MM.1S (cell line): ENCODE measurements around the gene KLK1.

Experiments used
- DNase-seq: peaks from one replicate; pipeline ENCODE4 v3.0.0-alpha.2; 2015
- H2AFZ ChIP-seq: fragments of 300-600 bp; sonication (generic); 2 replicates; pipeline ENCODE4 v1.6.0; 2016; ENCODE audit warnings: antibody characterized with exemption, low read length
- H3F3A ChIP-seq: fragments of 300-600 bp; sonication (generic); 2 replicates; pipeline ENCODE4 v1.6.1; 2016; ENCODE audit warnings: mild to moderate bottlenecking, antibody characterized with exemption, low read length, moderate library complexity, mixed read lengths; ENCODE audit not compliant: insufficient read depth
- H3K27ac ChIP-seq: fragments of 300-600 bp; sonication (generic); 2 replicates; pipeline ENCODE4 v1.5.1; 2016; ENCODE audit warnings: mild to moderate bottlenecking, low read length
- H3K27me3 ChIP-seq: fragments of 300-600 bp; sonication (generic); replicated peaks from 2 replicates; pipeline ENCODE4 v1.6.0; 2016; ENCODE audit warnings: low read length; ENCODE audit not compliant: insufficient read depth
- H3K36me3 ChIP-seq: fragments of 300-600 bp; sonication (generic); replicated peaks from 2 replicates; pipeline ENCODE4 v1.6.1; 2016; ENCODE audit warnings: mild to moderate bottlenecking, low read length, mixed read lengths; ENCODE audit not compliant: insufficient read depth
- H3K4me1 ChIP-seq: fragments of 300-600 bp; sonication (generic); 2 replicates; pipeline ENCODE4 v1.6.1; 2016; ENCODE audit warnings: low read length, mixed read lengths
- H3K4me2 ChIP-seq: fragments of 300-600 bp; sonication (generic); 2 replicates; pipeline ENCODE4 v1.6.0; 2016; ENCODE audit warnings: low read depth, low read length
- H3K4me3 ChIP-seq: fragments of 300-600 bp; sonication (generic); 2 replicates; pipeline ENCODE4 v1.5.1; 2016; ENCODE audit warnings: low read length, mixed read lengths
- H3K79me2 ChIP-seq: fragments of 300-600 bp; sonication (generic); 2 replicates; pipeline ENCODE4 v1.6.1; 2016; ENCODE audit warnings: mixed run types, low read length, mixed read lengths
- H3K9ac ChIP-seq: fragments of 300-600 bp; sonication (generic); 2 replicates; pipeline ENCODE4 v1.6.1; 2016; ENCODE audit warnings: low read length, mixed read lengths
- H3K9me2 ChIP-seq: fragments of 300-600 bp; sonication (generic); replicated peaks from 2 replicates; pipeline ENCODE4 v1.6.1; 2016; ENCODE audit warnings: mild to moderate bottlenecking, low read length, mixed read lengths; ENCODE audit not compliant: insufficient read depth
- H3K9me3 ChIP-seq: fragments of 300-600 bp; sonication (generic); replicated peaks from 2 replicates; pipeline ENCODE4 v1.6.1; 2016; ENCODE audit warnings: mild to moderate bottlenecking, low read length, mixed read lengths; ENCODE audit not compliant: insufficient read depth
- H4K20me1 ChIP-seq: fragments of 300-600 bp; sonication (generic); 2 replicates; pipeline ENCODE4 v1.6.1; 2016; ENCODE audit warnings: mild to moderate bottlenecking, low read length, moderate library complexity, mixed read lengths; ENCODE audit not compliant: insufficient read depth
- EZH2 ChIP-seq: fragments of 300-600 bp; sonication (generic); optimal IDR thresholded peaks from 2 replicates; pipeline ENCODE3; 2017; ENCODE audit warnings: low read depth, mild to moderate bottlenecking, antibody characterized with exemption, low read length, mixed read lengths
- EZH2phosphoT487 ChIP-seq: fragments of 300-600 bp; sonication (generic); IDR thresholded peaks from 2 replicates; pipeline ENCODE4 v1.6.1; 2018; ENCODE audit warnings: antibody characterized with exemption, low read length
- TF ChIP-seq, protein P1 (sequence below): fragments of 300-600 bp; sonication (generic); IDR thresholded peaks from 2 replicates; pipeline ENCODE4 v1.5.1; 2016; ENCODE audit warnings: antibody characterized with exemption, low read length, mixed read lengths

KLK1 gene

DNA sequence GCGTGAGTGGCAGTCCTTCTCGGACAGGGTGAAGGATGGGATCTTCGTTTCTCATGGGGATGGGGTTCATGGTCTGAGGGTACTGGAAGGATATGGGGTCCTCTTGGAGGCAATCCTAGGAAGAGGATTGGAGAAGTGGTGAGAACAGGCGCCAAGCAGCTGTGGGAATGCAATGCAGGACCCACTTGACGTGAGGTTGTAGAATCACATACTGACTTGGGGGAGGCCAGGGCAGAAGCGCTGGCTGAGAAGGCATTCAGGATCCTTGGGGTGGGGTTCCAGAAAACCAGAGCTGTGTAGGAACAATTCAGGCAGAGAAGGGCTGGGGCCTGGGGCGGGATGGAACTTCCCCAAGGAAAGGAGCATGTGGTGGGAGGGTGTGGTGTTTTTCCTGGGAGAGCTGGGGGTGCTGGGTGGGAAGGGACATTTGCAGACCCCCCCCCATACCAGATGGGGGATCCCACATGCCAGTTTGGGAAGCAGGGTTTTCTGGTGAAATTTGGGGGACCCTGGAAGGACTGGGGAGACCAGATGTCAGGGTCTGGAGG, 852 bp downstream of the KLK1 start:
- no peaks in the 10 kb centered on the region for H3K9me2 ChIP-seq
- no peaks in the 10 kb centered on the region for H3K36me3 ChIP-seq
- no peak overlapping the region for H2AFZ ChIP-seq
- no peak overlapping the region for H3K4me2 ChIP-seq
- H3K27me3 ChIP-seq: peaks cover 96% of the 10 kb centered on the region
- H3K79me2 ChIP-seq: no peaks in the 10 kb centered on the region
- H4K20me1 ChIP-seq: no peaks in the 10 kb centered on the region
- TF ChIP-seq EZH2phosphoT487: no peak
- TF ChIP-seq, protein P1, sequence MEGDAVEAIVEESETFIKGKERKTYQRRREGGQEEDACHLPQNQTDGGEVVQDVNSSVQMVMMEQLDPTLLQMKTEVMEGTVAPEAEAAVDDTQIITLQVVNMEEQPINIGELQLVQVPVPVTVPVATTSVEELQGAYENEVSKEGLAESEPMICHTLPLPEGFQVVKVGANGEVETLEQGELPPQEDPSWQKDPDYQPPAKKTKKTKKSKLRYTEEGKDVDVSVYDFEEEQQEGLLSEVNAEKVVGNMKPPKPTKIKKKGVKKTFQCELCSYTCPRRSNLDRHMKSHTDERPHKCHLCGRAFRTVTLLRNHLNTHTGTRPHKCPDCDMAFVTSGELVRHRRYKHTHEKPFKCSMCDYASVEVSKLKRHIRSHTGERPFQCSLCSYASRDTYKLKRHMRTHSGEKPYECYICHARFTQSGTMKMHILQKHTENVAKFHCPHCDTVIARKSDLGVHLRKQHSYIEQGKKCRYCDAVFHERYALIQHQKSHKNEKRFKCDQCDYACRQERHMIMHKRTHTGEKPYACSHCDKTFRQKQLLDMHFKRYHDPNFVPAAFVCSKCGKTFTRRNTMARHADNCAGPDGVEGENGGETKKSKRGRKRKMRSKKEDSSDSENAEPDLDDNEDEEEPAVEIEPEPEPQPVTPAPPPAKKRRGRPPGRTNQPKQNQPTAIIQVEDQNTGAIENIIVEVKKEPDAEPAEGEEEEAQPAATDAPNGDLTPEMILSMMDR: no peak
- TF ChIP-seq EZH2: no peak
- no peaks in the 10 kb centered on the region for H3K4me1 ChIP-seq
- H3K9ac ChIP-seq: no peak overlapping the region
- no peak overlapping the region for H3K27ac ChIP-seq
- no peaks in the 10 kb centered on the region for H3K9me3 ChIP-seq
- DNase-seq: no peak
- H3F3A ChIP-seq: no peaks in the 10 kb centered on the region
- no peak overlapping the region for H3K4me3 ChIP-seq

DNA sequence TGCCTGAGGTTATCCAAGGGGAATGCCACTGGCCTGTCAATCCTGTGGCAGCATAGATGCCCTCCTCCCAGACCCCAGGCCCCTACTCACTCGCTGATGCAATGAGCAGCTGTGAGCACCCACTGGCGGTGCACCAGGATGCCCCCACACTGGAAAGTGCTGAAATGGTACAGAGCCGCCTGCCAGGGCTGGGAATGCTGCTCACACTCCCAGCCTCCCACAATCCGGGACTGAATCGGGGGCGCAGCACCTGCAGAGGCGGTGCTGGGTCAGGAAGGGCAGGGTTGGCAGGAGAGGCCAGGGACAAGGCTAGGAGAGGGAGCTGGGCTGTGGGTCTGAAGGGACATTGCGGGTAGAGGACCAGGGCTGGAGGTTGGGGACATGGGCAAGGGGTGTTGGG, 2.0 kb downstream of the KLK1 start:
- no peaks in the 10 kb centered on the region for H3F3A ChIP-seq
- no peak for TF ChIP-seq EZH2phosphoT487
- TF ChIP-seq, protein P1: no peak
- no peak for TF ChIP-seq EZH2
- no peak overlapping the region for H3K9ac ChIP-seq
- no peaks in the 10 kb centered on the region for H4K20me1 ChIP-seq
- H3K9me2 ChIP-seq: no peaks in the 10 kb centered on the region
- H3K4me1 ChIP-seq: no peaks in the 10 kb centered on the region
- no peak for DNase-seq
- peaks cover 96% of the 10 kb centered on the region for H3K27me3 ChIP-seq
- no peak overlapping the region for H3K4me3 ChIP-seq
- H2AFZ ChIP-seq: no peak overlapping the region
- no peaks in the 10 kb centered on the region for H3K79me2 ChIP-seq
- H3K36me3 ChIP-seq: no peaks in the 10 kb centered on the region
- no peak overlapping the region for H3K27ac ChIP-seq
- no peak overlapping the region for H3K4me2 ChIP-seq
- no peaks in the 10 kb centered on the region for H3K9me3 ChIP-seq

DNA sequence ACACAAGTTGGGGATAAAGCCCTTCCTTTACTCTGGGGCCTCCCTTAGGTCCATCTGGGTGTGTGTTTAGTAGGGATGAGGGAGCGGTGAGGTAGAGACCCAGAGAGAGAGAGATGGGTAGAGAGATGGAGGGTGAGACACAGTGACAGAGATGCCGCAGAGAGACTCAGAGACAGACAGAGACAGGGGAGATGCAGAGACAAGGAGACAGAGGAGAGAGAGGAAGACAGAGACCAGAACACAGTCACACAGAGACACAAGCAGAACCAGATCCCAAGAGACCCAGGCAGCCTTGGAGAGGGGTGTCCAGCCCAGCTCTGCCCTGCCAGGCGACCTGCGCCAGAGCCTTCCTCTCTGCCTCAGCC, 2.4 kb downstream of the KLK1 start:
- H4K20me1 ChIP-seq: no peaks in the 10 kb centered on the region
- DNase-seq: no peak
- no peaks in the 10 kb centered on the region for H3F3A ChIP-seq
- no peak overlapping the region for H2AFZ ChIP-seq
- no peaks in the 10 kb centered on the region for H3K9me2 ChIP-seq
- H3K9ac ChIP-seq: no peak overlapping the region
- no peaks in the 10 kb centered on the region for H3K36me3 ChIP-seq
- H3K4me1 ChIP-seq: no peaks in the 10 kb centered on the region
- H3K4me3 ChIP-seq: no peak overlapping the region
- H3K4me2 ChIP-seq: no peak overlapping the region
- H3K27ac ChIP-seq: no peak overlapping the region
- H3K9me3 ChIP-seq: no peaks in the 10 kb centered on the region
- H3K27me3 ChIP-seq: peaks cover 93% of the 10 kb centered on the region
- TF ChIP-seq EZH2phosphoT487 (no peak), EZH2 (no peak)
- TF ChIP-seq, protein P1: no peak
- no peaks in the 10 kb centered on the region for H3K79me2 ChIP-seq
